NCI-H2227 treated with DMSO at 0.1 percent for 48 hours (cell line): ENCODE measurements around the gene LTB4R.

ENCODE experiments used
- DNase-seq: peaks from one replicate; lab custom pipeline; 2025; lab: John Stamatoyannopoulos, UW

LTB4R gene

DNA sequence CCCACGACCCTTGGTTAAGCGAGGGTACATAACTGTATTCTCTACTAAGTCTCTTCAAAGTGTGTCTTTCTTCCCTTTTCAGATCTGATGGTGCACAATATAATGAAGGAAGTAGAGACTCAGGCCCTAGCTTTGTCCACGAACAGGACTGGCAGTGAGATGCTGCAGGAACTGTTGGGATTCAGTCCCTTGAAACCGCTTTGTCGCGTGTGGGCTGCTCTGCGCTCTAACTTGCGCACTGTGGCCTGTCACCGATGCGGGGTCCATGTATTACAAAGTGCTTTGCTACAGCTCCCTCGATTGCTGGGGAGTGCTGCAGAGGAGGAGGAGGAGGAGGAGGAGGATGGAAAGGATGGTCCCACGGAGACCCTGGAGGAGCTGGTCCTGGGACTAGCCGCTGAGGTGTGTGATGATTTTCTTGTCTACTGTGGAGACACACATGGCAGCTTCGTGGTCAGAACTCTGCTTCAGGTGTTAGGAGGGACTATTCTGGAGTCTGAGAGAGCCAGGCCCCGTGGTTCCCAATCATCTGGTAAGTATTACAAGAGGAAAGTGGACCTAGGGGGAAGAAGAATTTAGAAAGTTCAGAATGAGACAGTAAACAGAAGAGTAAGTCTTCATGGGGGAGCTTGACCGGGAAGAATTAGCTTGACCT lies 10.8 kb upstream of the LTB4R start:
- DNase-seq: no peak

DNA sequence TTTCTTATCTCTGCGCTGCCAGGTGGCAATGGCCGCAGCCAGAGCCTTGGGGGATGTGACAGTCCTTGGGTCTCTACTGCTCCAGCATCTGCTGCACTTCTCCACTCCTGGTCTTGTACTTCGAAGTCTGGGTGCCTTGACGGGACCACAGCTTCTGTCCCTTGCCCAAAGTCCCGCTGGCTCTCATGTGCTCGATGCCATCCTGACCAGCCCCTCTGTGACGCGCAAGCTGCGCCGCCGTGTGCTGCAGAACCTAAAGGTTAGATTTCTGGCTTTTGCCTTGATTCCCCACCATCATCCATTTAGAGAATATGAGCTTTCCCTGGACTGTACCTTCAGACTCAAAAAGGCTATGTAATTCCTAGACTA lies 7.3 kb upstream of the LTB4R start:
- no peak for DNase-seq

DNA sequence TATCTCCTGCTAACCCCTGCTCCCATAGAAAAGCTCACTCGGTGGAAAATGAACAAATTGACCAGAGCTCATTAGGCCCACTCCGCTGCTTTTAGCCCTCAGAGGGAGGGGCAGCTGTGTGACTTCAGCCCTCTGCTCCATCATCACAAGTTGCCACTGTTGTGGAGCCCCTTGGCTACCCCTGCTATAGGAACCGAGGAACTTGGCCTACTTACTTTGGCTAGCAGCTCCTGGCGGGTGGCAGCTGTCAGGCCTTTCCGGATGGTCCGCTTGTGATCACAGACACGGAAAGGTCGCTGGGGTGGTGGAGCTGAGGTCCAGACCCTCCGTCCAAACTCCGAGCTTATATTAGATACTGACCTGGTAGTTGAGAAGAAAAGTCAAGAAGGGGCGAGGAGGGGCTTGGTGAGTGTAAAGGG lies 4.1 kb upstream of the LTB4R start:
- DNase-seq: no peak

DNA sequence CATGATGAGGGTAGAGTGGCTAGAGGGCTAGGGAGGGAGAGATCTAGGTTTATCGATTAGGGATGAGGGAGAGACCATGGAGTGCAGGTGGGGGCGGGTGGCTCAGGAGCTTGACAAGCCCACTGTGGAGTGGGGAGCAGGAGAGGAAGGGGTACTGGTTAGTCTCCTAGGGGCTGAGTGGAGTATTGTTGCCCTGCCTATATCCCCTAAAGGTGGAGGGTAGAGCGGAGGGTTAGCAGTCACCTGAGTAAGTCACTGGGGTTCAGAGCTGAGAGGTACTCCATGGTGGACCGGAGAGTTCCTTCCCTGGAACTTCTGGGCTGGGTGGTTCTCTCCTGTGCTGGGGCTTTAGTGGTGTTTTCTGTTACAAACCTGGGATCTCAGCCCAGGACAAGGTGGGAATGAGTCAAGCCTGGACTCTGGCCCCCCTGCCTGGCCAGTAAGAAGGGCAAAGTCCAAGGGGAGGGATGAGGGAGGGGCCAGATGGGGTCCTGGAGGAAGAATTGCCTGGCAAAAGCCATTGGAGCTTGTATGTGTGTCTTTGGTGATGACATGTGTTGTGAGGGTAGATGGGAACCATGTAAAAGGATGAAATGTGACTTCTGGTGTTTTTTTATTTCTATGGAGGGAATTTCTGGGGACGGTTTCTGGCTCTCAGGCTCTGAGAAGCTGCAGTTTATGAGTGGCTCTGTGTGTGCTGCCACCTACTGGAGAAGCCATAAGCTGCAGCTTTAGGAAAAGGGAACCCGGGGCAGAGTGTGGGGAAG lies 3.5 kb upstream of the LTB4R start, which contains the start of gene CIDEB:
Gene CIDEB (minus strand): TSS at position 403 of the 767 bp plus-strand sequence. CDS start 119 bp downstream, at position 284.
- DNase-seq: peak; percentile 22

DNA sequence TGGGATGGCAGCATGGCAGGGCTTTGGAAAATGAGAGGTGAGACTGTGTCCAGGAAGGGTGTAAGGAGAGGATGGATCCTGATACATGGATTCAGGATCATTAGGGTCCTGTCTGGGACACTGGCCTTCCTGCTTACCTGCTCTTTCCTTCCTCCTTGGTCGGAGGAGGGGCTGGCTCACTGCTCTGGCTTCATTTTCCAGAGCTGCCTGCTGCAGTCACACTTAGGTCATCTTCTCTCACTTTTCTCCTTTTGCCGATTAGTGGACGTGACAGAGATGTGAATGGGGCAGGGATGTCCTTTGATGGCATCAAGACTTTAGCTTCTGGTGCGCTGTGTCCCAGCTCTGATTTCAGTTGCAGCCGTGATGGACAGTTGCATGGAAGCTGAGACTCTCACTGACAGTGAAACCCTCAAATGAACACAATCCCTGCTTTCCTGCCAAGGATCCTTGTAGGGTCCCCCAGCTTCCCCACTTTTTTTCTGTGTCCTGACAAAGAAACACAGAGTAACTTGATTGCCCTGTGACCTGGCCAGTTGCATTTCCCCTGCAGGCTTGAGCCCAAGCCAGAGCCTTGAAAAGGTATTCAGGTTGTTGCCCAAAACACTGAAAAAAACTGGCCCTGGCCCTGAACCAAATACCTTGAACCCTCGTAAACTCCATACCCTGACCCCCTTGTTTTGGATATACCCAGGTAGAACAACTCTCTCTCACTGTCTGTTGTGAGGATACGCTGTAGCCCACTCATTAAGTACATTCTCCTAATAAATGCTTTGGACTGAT lies 2.8 kb upstream of the LTB4R start:
- no peak for DNase-seq

DNA sequence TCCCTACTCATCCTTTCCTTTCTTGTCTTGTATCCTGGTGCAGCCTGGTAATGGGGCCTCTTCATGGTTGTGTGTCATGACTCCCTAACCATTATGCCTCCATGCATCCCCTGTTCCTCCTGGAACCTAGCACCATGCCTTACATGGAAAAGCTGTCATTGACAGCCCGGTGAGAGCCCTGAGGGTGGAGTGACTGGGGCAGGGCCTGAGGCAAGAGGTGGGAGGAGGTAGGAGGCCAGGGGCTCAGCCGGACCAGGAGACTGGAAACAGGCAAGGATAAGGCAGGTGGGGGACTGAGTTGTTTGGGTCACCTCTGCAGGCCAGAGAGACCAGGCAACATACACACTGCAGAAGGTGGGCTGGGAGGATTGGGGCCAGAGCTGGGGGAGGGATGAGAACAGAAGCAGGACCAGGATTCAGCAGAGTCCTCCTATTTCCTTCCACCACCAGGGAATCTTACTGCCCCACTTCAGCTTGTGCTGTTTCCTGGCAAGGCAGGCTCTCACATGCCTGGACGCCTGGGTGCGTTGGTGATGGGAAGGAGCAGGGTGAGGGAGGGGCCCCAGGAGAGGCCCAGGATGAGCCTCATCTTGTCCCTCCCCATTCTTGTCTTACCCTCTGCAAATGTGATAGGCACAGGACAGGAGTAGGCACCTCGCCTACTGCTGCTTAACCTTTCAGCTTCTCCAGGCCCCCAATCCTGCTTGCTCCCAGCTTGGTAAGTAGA lies 1.6 kb upstream of the LTB4R start, which contains the start of gene LTB4R2:
Gene LTB4R2 (plus strand): TSS at position 603 of the 727 bp plus-strand sequence. CDS start 525 bp downstream, outside the sequence.
- no peak for DNase-seq

DNA sequence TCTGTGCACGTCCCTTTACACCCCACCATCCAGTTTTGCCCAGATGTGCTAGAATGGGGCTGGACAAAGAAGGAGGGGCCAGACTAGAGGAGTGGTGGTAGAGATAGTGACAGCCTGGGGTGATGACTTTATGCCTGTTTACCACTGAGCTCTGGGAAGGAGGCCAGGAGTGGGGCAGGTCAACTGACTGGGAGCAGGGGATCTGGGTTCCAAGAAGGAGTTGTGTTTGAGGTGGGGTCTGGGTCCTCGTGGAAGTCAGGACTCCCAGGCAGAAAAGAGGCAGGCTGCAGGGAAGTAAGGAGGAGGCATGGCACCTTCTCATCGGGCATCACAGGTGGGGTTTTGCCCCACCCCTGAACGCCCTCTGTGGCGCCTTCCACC lies 1.0 kb upstream of the LTB4R start:
- no peak for DNase-seq

DNA sequence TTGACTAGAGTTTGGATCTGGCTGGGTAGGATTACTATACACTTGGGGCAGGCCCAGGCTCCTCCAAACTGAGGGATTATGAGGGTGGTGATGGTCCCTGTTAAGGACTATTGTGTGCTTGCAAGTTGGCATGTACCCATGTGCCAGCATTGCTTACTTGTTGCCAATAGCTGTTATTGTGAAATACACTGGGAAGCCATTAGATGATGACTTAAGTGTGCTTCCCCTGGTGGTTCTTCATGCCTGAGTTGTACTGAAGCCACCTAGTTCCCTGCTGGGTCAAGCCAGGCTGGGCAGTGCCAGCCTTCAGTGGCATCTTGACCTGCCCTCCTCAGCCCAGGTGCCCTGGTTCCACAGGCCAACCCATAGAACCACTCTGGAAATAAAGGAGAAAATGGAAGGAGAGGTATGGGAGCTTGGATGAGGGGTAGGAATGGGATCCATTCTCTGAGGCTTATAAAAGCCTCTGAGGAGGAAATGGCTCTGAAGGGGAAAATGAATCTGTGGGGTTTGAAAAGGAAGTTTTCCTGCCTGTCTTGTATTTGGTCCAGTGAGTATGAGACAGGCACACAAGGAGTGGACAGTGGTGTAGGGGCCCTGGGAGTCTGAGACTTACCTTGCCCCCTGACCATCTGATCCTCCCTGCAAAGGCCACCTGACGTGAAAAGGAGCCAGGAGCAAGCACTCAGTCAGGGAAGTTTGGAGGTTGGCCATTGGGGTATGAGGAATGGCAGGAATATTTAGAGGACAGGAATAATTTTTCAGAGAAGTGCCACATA lies 724 bp downstream of the LTB4R start:
- no peak for DNase-seq

DNA sequence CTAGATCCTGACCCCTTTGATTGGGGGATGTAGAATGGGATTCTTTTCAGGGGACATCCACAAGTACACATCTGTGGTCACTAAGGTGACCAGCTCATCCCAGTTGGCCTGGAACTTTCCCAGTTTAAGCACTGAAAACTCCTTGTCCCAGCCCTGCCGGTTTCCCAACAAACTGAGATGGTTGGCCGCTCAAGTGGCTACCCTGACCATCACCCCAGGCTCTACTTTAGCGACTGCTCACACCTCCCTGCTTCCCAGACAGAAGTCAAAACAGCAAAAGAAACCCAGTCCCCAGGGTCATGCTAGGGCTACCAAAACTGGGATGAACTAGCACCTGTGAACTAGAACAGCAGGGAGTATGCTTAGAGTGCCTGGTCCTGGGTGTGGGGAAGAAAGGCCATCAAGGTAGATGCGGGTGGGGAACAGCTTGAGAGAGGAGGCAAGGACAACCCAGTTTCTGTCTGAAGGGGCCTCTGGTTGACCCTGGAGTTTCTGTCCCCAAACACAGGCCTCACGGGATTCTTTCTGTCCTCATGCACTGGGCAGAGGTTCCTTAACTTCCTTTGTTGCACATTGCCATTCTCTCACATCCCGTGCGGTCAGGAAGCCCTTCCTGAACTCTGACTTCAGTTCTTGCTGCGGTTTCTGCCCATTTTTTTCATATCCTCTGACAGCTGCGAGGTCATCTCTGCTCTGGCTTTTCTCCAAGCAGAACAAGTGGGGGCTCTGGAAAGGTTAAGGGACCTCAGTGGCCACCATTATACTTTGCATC lies 1.6 kb downstream of the LTB4R start:
- DNase-seq: no peak

DNA sequence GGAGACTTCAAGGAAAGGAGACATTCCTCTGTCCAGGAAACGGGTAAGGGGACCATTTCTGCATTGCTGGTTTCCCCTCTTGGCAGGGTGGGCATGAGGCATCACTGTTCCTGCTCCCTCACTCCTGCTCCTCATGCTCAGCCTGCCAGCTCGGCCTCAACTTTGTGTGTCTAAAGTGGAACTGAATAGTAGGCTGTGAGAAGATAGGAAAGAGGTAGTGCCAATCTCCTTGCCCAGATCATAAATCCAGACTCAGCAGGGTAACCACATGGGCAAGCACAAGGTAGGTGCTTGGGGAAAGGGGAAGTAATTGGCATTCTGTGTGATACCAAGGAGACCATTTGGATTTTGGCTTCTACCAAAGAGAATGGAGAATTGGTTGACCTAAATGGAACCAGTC lies 2.6 kb downstream of the LTB4R start:
- DNase-seq: no peak

DNA sequence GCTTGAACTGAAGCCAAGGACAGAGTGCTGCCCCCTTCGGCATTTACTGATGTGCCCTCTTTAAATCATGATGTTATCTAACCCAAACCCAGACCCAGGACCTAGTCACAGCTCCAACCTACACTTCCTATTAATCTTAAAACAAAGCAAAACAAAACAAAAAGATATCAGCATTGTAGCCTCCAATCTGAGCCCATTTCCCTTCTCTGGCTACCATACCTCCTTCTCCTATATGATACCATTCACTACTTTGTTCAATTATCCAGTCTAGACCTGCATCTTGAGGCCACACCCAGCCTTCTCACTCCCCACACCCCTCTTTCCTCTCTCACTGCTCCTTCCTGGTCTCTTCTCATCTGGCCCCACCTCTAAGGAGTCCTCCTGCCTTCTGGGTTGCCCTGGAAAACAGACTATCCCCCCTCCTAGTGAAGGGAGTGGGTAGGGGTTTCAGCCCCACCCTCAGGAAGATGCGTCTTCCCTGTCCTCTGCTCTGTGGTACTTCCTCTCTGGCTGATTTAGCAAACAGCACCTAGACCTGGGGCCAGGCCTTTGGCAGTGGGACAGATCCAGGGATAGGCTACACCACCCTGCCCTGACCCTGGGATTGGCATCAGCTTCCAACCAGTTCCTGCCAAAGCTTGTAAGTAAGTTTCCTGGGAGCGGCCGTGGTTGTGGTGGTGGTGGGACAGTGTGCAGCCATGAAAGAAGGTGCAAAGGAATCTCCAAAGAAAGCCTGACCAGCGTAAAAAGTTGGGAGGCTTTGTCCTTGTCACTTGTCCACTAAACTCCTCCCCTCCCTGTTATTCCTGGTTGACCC lies 3.3 kb downstream of the LTB4R start:
- no peak for DNase-seq

DNA sequence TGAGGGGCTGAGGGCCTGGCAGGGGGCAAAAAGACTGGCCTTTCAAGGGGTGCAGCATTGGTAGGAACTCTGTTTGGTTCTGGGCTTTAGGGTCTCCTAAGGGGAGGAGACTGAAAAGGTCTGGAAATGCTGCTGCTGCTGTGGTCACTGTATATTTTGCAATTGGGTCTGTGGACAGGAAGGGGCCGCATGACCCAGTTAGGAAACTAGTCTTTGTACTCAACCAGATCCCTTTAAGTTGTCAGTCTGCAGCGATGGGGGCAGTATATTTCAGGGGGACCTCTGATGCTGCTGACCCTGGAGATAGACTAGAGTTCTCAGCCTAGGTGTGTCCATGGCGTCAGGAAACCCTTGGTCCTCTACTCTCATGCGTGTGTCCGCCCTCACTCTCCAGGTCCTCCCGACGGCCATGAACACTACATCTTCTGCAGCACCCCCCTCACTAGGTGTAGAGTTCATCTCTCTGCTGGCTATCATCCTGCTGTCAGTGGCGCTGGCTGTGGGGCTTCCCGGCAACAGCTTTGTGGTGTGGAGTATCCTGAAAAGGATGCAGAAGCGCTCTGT lies 4.0 kb downstream of the LTB4R start:
- no peak for DNase-seq

DNA sequence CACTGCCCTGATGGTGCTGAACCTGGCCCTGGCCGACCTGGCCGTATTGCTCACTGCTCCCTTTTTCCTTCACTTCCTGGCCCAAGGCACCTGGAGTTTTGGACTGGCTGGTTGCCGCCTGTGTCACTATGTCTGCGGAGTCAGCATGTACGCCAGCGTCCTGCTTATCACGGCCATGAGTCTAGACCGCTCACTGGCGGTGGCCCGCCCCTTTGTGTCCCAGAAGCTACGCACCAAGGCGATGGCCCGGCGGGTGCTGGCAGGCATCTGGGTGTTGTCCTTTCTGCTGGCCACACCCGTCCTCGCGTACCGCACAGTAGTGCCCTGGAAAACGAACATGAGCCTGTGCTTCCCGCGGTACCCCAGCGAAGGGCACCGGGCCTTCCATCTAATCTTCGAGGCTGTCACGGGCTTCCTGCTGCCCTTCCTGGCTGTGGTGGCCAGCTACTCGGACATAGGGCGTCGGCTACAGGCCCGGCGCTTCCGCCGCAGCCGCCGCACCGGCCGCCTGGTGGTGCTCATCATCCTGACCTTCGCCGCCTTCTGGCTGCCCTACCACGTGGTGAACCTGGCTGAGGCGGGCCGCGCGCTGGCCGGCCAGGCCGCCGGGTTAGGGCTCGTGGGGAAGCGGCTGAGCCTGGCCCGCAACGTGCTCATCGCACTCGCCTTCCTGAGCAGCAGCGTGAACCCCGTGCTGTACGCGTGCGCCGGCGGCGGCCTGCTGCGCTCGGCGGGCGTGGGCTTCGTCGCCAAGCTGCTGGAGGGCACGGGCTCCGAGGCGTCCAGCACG lies 4.7 kb downstream of the LTB4R start:
- no peak for DNase-seq

DNA sequence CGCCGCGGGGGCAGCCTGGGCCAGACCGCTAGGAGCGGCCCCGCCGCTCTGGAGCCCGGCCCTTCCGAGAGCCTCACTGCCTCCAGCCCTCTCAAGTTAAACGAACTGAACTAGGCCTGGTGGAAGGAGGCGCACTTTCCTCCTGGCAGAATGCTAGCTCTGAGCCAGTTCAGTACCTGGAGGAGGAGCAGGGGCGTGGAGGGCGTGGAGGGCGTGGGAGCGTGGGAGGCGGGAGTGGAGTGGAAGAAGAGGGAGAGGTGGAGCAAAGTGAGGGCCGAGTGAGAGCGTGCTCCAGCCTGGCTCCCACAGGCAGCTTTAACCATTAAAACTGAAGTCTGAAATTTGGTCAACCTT lies 5.3 kb downstream of the LTB4R start:
- no peak for DNase-seq

DNA sequence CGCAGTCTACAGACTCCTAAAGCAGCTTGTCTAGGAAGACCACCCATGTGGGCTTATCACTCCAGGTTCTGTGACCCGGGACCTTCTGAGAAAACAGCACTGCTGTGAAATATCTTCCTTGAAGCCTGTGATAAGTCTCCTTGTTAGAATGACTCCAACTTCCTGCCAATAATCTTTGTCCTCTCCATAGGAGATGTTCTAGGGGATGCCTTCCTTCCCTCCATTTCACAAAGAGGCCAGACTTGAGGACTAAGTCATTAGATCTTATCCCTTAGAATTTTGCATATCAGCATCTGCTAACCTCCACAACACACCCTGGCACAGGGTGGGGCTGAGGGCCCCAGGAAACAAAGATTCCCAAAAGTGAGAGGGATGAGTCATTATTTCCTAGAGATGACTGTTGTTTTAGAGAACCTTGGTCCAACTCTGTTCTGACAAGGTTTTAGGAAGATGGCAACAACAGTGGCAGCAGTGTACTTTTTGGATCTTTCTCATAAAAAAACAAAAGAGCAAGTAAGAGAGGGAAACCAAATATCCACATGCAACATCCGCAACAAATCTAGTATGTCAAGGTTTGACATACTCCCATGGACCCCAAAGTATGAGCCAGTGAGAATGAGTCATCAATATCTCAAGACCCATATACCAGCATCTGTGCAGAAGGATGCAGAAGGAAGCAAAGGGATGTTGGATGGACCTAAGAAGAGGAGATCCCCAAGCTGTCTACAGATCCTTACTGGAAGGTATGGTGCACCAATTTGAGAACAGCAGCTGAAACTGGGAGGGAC lies 6.0 kb downstream of the LTB4R start:
- no peak for DNase-seq

DNA sequence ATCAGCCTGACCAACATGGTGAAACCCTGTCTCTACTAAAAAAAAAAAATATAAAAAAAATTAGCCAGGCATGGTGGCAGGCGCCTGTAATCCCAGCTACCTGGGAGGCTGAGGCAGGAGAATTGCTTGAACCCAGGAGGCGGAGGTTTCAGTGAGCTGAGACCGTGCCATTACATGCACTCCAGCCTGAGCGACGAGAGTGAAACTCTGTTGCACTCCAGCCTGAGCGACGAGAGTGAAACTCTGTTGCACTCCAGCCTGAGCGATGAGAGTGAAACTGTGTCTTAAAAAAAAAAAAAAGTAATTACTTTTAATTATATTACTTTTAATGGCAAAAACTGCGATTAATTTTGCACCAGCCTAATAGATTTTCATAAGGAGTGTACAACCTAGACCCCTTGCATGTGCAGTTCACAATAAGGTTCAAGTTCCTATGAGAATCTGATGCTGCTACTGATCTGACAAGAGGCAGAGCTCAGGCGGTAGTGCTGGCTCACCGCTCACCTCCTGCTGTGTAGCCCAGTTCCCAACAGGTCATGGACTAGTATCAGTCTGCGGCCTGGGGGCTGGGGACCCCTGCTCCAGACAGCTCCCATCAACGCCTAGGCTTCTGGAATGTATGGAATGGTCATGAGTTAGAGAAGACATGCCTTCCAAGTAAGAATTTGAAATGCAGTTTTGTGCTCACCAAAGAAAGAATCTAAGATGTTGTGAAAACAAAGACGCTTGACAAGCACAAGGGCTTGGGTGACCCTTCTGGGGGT lies 10.1 kb downstream of the LTB4R start:
- no peak for DNase-seq

DNA sequence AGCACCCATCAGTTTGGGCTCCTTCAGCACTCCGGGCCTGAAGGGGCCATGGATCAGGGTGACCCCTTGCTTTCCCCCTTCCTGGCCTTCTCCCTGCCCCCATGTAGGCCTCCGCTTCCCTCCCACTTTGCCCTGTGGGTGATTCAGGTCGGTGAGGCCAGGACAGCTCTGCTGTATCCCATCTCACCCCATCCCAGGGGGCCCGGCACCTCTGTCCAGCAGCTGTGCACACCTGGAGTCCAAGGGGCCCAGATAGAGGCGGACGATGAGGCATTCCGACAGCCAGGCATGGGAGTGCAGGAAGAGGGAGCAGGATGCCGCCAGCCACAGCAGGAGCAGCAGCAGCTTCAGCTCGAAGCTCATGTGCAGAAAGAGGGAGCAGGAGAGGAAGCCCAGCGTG lies 11.4 kb downstream of the LTB4R start:
- DNase-seq: no peak
